AML-193 (cell line): ENCODE measurements around the gene RYR3.

Source experiments
- DNase-seq, 2 experiments: peaks; one replicate each; lab custom pipeline; 2025; lab: John Stamatoyannopoulos, UW

RYR3 gene

DNA sequence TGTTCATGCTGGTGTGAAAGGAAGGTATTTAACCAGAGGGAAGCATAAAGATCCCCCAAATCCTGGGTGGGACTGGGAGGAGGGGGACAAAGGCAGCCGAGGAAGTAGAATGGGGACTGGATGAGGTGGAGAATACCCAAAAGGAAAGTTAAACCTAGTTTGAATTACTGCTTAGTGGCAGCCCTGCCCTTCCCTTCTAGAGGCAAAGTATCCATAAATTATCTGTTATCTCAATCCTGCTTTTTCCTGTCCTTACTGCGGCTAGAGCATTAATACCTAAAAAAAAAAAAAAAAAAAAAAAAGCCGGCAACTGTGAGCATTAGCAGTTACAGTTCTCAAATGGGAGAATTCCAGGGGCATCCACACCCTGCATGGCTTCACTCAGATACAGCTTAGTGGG, 139.0 kb downstream of the RYR3 start:
- DNase-seq: no peak

DNA sequence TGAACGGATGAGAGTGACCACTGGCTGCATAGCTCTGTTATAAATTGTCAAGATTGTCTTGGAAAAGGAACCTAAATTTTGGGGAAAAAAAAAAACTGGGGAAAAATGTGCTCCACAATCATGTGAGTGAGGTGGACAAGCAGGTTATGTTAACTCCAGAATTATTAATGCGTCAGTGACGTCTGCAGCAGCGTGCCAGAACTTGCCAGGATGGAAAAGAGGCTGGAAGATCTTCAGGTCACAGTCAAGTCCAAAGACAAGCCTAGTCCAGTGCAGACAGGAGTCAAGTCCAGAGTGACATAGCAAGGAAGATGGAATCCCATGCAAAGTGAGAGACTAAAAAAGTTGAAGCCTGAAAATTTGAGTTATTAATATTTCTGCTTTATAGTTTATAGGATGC, 140.6 kb downstream of the RYR3 start:
- DNase-seq: no peak

DNA sequence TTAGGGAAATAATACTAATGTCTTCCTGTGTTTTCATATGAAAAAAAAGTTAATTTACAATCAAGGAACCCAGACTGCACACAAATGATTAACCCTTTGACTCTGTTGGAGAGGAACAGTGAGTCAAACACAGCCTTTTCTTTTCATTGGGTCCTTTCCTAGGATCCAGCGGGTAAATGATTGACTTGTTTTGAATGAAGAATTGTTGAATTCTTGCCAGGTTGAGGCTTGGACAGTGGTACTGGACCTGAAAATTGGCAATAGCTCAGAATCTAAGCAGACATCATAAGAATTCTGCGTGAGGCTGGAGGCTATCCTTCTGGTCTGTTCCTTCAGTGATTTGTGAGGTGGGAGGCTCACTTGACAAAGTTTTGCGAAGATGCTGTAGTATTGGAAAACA, 143.0 kb downstream of the RYR3 start:
- no peak for DNase-seq

DNA sequence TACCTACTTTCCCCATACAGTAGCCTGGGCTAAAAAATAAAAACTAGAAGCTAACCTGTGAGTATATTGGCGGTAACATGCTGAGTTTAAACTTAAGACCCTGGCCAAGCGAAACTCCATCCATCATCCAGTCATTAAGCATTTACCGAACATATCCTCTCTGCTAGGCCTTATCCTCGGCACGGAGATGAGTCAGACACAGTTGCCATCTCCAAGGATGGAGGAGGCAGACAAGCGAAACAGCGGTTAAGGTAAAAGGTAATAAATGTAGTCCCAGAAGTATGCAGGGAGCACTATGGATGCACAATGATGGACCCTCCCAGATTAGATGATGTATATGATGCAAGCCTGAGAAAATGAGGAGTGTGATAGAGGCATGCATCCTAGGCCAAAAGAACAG, 143.6 kb downstream of the RYR3 start:
- DNase-seq: no peak

DNA sequence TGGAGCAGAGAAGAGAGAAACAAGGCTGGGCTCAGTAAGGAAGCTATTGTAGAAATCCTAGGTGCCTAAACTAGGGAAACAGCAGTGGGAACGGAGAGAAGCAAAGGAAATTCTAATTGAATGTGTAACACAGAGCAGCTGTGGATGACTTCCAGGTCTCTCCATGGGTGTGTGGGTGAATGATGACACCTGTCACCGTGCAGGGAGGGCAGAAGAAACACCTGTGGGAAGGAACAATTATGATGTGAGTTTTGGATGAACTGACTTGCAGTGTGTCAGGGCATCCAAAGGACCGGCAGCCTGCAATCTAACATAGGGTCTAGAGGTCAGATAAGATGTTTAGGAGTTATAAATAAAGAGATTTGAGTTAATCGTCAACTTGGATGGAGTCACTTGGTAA, 144.2 kb downstream of the RYR3 start:
- DNase-seq: no peak

DNA sequence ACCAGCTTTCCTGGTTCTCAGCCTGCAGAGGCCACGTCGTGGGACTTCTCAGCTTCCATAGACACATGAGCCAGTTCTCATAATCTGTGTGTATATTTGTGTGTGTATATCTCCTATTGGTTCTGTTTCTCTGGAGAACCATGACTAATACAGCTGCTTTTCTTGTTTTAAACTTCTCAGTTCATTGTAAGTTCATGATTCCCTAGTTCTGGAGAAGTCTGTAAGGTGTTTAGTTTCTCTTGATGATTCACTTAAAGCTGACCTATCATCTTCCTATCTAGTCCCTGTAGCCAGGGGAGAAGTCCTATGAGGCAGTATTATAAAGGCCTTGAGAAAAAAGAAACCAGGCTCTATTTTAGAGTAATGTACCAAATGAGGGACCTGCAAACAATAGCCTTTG, 147.7 kb downstream of the RYR3 start:
- DNase-seq: no peak

DNA sequence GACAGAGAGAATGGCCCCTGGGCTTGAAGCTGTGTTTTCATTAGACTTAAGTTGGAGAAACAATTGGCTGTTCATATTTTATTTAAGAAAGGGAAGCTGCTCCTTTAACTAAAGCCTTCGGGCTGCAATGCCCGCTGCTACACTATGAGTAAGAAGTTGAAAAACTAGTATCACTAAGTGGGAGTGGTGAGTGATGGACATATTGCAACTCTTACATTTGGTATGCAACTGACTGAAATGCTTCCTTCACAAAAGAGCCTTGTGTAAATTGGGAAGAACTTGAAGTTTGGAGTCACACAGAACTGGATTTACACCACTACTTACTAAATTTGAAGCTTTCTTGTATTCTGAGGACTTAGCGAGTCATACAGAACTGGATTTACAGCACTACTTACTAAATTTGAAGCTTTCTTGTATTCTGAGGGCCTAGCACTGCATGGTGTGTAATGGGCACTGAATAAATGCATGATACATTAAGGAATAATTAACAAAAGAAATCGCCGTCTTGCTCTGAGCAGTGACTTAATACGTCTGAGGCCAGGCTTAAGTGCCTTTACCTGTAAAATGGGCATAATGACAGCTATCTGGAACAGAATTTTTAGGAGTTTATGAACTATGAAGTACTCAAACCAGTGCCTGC, 149.5 kb downstream of the RYR3 start:
- no peak for DNase-seq

DNA sequence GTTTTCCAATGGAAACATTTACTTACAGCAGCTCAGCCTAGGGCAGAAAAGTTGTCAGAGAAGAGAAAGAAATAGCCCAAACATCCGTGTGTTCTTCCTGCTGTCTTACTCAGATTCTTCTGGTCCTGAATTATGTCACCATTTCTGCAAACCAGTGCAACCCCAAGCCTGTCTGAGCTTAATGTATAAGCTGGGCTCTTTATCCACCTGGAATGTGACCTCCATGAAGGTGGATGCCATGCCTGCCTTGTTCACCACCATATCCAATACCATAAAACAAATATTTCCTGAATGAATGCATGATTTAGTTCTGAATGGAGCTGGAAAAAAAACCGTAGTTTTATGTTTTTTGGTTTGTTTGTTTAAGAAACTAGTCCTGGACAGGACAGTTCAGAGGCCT, 150.9 kb downstream of the RYR3 start:
- no peak for DNase-seq

DNA sequence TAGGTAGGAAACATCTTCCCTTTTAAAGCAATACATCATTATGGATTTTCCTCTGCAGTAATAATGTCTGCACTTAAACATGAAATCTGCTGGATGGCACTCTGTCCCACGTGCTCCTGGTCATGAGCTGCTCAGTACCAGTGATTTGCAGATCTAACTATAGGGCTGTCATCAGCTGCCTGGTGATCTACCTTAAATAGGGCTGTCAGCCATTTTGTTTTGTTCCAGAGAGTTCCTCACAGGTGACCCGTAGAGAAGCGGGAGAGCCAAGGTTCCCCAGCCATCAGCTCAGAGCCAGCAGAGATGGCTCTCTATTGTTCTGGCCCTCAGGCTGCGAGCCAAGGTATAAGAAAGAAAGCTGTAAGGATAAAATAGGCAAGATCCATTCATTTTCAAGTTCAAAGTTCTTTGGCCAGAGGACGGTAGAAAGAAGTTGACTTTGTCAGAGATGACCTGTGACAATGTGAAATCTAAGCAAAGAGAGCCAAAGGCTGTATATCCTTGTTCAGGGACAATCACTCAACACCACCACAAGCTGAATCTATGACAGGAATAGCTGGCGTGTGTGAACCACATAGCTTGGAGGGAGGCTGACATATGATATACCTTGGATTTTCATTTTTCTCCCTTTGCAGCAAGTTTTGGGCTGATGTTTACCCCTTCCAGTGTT, 156.5 kb downstream of the RYR3 start:
- no peak for DNase-seq

DNA sequence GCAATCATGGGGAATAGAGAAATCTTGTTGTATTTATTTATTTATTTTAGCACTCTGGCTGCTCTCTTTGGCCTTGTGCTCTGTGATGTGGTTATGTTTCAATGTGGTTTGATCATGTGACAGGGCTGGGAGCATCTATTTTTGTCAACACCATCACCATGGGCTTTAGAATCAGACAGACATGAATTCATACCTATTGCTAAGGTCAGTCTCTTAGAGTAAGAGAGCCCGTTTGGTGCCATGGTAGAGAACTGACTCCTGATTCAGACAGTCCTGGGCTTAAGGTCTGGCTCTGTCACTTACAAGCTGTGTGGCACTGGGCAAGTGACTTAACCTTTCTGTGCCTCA, 157.0 kb downstream of the RYR3 start:
- DNase-seq: no peak

DNA sequence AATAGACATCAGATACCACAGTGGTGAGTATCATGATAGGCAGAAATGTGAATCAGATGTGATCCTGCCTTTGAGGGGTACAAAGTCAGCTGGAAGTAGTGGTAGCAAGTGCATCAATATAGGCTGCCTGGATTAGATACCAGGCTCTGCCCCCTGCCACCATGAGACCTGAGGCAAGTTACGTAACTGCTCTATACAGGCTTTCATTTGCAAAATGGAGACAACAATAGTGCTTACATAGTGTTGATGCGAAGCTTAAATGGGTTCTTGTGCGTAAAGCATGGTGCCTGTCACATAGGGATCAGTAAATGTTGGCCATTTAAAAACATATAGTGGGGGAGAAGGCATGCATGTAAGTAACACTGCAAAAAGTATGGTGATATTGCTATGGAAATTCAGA, 158.0 kb downstream of the RYR3 start:
- DNase-seq: no peak

DNA sequence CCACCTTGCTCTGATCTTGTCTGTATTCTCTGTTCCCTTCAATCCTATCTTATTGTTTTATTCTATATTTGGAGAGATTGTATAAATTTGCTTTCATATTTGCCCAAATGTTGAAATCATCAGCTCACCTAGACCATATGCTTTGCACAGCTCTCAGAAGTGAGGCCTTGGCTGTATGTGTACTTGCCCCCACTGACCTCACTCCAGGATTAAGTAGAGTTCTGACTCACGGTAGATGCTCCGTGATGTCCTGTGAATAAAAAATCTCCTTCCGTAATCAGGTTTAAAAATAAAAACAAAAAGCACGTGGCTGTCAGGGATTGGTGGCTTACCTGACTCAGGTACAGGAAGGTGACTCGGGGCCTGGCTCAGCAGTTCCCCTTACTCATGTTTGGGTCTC, 162.2 kb downstream of the RYR3 start:
- no peak for DNase-seq

DNA sequence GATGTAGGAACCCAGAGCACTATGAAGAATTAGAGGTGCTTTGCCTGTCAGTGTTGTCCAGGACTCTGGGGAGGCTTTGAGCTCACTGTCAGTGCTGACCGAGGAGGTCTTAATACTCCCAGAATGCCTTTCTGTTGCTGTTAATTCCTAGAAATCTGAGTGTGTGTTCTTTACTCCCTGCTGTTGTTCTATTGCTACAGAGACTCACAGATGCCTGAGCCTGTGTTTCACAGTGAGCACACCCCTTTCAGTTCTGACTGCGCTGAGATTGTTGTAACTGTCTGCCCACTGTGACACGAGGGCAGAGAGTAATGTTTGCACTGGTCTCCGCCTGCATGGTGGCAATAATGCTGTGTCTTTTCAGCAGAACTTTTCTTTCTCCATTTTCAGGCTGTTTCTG, 162.9 kb downstream of the RYR3 start:
- DNase-seq: no peak

DNA sequence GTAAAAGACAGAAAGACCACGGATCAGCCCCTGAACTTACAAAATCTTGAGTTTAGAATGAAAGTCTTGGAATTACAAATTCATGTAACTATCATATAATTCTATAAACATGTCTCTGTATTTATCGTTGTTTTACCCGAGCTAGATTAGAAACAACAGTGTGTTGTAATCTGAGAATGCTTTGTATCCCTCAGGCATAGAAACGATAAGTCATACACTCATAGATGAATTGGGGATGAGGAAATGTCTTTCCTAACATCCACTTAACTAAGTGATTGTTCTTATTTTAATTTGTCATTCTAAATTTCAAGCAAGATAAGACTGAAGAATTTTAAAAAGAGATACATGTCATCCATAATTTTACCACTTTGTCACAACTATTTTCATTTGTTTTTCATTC, 165.3 kb downstream of the RYR3 start:
- DNase-seq: no peak

DNA sequence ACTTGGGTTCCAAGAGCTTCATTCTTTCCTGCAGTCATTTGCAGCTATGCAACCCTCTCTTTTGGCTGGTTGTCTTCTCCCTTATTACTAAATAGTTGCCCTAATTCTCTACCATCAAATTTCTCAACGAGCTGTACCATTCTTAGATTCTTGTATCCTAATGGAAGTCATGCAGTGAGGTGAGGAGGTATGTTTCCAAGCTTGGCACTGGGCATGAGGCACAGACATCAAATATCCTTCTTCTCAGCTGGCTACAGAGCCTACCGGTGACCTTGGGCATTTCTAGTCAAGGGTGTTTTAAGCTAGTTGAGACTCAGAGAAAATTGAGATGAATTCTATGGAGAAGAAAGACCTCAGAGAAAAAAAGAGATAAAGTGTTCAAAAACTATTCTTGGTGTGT, 166.1 kb downstream of the RYR3 start:
- DNase-seq: no peak

DNA sequence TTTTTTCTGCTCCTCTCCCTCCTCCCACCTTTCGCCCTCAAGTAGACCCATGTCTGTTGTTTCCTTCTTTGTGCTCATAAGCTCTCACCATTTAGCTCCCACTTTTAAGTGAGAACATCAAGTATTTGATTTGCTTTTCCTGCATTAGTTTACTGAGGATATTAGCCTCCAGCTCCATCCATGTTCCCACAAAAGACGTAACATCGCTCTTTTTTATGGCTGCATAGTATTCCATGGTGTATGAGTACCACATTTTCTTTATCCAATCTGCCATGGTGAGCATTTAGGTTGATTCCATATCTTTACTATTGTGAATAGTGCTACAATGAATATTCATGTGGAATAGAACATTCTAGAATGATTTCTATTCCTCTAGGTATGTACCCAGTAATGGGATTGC, 178.6 kb downstream of the RYR3 start:
- DNase-seq: no peak

DNA sequence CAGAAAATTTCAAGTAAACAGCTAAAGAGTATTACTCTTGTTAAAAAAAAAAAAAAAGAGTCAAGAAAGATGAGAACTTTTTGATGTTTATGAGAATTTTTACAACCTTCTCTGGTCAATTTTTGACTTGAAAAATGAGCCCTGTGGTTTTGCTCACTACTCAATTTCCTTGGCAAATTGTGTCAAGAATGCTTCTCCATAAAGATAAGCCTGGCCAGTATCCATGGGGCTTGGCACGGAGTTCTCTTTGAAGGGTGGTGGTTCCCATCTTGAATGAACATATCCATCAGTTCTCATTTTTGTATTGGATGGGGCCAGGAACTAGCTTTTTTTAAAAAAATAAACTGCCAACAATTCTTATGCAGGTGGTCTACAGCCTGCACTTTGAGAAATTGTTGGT, 179.9 kb downstream of the RYR3 start:
- no peak for DNase-seq

DNA sequence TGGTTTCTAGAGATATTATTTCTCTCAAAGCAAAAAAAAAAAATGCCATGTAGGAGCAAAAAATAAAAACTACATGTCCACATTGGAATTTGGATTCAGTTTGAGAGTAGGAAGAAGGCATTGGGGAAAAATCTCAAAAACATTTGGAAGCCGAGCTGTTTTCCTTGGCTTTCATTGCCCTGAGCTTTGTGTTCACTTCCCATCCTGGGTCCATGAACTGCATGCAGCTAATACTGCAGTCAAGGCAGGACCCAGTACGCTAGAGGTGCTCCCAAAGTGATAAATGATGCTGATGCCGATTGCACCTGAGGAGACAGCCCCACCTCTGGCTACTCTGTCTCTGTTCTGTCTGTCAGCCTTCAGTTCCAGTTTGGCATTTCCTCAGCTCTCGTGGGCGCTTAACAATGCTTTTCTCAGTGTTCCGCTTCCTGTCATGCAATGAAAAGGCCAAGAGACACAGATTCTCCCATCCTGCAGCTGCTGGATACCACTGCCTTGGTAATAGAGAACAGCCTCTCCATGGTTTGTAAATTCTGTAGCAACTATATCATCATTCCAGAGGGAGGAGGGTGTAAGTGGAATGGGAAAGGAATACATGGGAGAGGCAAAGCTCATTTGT, 181.8 kb downstream of the RYR3 start:
- DNase-seq: no peak

DNA sequence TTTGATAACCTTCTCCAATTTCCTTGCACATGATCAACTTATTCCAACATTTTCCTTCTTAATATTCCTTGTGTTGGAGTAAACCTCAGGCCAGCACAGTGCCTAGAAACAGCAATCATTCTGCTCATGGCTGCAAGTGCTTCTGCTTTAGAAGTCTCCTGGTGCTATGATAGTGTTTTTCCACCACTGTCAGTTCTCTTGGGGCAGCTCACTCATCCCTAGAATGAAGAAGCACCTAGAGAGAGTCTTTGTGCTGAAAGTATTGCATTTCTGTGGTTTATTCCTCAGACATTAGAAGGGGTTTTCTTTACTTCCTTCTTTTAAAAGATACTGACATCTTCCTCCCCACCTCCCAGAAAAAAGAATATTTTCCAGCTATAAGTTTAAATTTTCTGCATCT, 183.5 kb downstream of the RYR3 start:
- DNase-seq: no peak

DNA sequence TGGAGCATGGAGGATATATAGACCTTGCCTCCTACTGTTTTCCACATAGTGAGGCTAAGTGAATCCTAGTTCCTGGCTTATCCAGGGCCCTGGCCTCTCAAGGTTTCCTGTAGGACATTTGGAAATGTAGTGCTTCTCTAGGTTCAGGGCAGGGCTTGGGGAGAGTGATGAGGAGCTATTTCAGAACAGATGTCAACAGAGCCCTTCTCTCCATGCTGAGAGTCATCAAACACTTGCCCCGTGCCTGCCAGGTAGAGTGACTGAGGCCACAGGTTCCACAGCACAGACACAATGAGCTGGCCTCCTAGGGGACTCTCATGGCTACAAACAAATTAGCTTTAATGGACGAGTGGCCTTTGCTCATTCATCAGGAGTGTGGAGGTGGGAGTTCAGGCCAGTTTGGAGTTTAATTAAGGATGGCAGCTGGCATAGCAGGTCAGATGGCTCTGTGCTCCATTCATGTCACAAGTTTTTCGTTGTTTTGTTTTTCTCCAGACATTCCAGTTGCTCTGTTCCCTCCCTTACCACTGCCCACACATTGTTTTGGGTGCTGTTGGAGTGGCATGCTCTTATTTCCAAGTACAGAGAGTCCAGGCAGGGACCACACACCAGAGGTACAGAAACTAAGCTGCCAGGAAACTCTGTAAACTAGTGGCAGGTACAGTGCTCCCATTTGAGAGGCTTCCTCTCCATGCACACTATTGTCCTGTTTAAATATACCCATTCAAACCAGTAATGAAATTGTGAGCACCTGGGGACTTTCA, 189.8 kb downstream of the RYR3 start:
- no peak for DNase-seq

DNA sequence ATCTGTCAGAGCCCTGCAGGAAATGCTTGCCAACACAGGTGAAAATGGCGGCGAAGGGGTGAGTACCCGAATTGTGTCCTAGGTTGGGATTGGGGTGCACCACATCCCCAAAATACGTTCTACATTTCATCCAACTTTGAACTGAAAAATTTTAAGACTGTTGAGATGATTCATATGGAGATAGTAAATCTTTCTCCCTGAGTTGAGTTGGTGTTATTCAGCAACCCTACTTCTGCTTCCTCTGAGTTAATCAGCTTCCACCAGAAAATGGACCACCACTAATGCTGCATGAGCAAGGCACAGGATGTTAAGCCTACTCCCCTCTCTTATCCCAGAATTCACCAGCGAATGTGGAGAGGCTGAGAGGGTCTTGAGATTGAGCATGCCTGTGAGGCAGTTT, 192.9 kb downstream of the RYR3 start:
- DNase-seq: no peak

DNA sequence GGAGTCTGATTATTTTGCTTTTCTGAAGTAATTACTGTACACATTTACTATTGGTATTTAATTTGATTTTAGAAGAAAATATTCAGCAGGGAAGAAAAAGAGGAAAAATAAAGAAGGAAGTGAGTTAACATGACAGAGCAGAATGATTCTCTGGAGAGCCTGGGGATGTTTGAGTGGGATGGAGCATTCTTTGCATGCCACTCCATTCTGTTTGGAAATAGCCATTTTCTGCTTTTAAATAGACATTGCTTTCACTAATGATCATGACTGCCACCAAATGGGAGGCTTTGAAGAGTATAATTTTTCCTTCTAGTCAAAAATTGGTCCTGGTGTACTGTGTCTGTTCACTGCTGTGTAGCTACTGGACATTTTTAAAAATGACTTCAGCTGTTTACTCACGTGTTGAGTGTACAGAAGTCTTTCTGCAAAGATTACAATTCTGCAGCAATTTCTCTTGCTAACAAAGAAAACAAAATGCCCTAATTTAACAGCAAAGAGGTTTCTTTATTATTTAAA, 196.1 kb downstream of the RYR3 start:
- DNase-seq: no peak

DNA sequence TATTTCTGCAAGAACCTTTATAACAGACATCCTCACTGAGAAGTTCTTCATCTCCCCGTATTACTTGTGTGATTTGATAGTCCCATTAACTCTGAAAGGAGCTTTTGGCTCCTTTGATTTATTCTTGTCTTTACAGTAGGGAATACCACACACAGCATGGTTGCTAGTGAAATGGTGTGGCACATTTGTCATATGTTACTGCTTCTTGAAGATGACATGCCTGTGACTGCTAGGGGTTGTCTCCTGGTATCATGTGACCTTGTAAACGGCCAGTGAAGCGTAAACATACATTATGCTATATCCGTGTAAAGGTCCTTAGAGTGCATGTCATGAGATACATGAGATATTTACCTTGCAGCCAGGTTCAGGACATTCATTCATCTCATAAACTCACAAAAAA, 197.9 kb downstream of the RYR3 start:
- DNase-seq: no peak
